HCEC 1CT (cell line): Measurements from ENCODE around the gene WDR18.

ENCODE experiments used
- DNase-seq: peaks from one replicate; pipeline ENCODE4 v3.0.0-alpha.2; 2017

Gene WDR18

GRCh38 chr19:970695-971094 lies 13.4 kb upstream of the WDR18 start:
- DNase-seq, result no peak

- no peak for DNase-seq
Measured at GRCh38 chr19:971795-972194, 12.3 kb upstream of the WDR18 start.

DNA sequence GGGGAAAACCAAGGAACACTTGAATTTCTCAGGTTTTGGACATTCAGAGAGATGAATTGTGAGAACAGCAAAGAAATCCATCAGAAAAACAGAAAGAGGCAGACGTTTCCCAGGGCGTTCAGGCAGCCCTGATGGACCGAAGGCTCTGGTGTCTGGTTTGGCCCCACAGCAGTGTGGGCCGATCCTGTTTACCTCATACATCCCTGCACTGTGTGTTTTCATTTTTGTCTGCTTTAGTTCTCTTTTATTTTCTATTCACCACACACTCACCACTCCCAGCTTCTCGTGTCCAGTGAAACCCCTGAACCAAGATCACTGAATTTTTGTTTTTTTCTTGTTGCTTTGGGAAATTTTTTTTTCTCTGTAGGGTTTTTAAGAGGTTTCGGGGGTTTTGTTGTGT lies 11.9 kb upstream of the WDR18 start:
- no peak for DNase-seq

DNA sequence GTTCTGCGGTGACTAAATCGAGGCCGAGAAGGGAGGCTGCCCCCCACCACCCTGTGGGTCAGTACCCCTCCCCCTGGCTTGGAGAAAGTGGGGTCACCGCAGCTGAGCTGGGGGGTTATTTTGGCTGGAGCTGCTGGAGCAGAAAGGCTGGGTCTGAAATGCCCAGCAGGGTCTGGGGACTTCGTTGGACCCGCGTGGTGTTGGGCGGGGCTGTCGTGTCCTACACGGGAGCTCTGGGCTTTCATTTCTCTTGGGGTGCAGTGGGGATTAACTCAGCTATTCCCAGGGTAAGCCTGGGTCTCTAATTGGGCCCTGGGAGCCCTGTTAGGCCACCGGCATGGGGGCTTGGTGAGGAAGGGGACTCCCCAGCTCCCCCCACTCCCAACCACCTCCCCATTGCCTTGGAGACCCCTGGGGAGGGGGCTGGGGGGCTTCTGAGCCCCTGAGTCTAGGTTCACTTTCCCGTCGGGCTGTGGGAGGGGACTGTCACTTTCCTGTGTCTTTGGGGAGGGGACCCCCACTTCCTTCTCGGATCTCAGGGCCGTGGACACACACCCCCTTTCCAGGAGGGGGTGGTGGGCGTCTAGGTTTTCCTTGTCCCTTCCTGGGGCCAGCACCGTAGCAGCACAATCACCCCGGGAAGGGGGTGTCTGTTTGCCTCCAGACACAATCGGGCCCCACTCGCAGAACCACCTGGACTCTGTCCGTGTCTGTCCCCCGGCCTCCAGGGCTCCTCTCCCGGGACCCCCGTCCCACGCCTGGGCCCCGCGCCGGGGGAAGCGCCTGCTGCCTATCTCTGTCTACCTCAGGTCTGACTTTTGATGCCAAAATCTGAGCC lies 10.2 kb upstream of the WDR18 start:
- DNase-seq, result no peak

- no peak for DNase-seq
Measured at GRCh38 chr19:974564-975257, 9.4 kb upstream of the WDR18 start.

GRCh38 chr19:976476-976875 lies 7.7 kb upstream of the WDR18 start:
- no peak for DNase-seq

DNA sequence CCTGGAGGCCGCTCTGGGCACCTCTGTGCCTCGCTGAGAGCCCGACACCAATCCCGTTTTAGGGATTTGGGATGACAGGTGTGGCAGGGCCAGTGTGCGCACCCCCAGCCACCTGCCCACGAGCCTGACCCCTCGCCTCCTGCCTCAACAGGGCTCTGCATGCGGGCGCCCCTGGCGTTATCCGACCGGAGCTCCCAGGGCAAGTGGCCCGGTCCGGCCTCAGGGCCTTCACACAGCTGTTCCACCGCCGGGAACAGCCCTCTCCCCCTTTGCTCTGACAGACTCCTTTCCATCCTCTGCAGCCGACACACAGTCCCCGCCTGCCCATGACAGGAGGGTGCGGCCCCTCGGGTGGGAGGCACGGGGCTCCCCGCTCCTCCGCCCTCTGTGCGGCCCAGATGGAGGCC lies 7.1 kb upstream of the WDR18 start:
- DNase-seq, result no peak

GRCh38 chr19:979318-979741 lies 4.8 kb upstream of the WDR18 start:
- DNase-seq, result no peak

- DNase-seq, result no peak
Measured at GRCh38 chr19:980133-980998, 3.8 kb upstream of the WDR18 start.

- DNase-seq, result peak; percentile 37
Measured at GRCh38 chr19:982567-983170, 1.5 kb upstream of the WDR18 start.

DNA sequence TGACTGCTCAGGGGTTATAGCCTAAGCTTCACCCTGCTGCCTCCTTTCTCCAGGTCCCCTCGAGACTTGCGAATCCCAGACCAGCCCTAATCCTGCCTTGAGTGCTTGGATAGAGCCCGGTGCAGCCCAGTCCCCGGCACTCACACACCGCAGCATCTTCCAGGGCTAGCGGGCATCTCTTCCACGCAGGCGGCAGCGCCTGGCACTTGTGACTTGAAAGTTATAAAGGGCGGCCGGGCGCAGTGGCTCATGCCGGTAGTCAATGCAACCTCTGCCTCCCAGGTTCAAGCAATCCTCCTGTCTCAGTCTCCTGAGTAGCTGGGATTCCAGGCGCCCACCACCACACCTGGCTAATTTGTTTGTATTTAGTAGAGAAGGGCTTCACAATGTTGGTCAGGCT lies 1.9 kb downstream of the WDR18 start:
- DNase-seq, result no peak

GRCh38 chr19:988081-988480 lies 3.9 kb downstream of the WDR18 start:
- DNase-seq, result no peak

DNA sequence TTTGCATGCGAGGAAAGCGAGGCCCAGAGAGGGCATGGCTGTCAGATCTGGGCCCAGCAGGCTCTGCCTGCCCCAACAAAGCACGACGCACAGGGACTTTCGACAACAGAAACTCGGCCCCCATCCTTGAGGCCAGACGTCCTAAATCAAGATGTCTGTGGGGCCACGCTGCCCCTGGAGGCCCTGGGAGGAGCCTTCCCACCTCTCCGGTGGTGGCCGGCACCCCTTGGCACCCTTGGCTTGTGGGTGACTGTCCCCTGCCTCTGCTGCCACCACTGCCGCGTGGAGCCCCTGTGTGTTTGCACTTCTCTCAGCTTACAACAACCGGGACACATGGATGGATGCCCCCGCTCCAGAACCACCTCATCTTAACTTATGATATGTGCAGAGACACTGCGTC lies 4.4 kb downstream of the WDR18 start:
- no peak for DNase-seq

DNA sequence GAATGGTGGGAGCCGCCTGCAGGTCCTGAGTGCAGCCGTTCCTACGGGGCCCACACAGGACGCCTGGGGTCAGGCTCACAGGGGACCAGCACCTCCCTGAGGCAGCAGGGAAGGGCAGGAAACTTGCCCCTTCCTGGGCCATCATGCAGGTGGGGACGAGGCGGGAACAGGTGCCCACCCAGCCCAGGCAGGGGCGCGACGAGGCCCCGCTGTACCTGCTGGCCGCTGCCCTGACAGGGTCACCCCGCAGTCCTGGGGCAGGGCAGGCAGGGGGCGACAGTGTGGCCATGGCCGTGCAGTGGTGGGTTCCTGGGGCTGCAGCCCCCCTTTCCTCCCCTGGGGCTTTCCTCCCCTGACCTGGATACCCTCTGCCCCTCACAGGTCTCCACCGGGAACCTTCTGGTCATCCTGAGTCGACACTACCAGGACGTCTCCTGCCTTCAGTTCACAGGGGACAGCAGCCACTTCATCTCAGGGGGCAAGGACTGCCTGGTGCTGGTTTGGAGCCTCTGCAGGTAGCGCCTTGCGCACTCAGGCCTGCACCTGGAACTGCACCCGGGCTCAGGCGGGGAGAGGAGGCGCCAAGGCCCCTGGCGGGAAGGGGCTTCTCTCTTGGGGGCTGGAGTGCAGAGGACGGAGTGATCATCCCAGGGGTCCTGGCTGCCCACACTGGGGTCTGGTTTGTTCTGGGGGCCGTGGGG lies 5.4 kb downstream of the WDR18 start:
- DNase-seq, result no peak

- no peak for DNase-seq
Measured at GRCh38 chr19:990119-990571, 6.0 kb downstream of the WDR18 start.

GRCh38 chr19:990746-991145 lies 6.6 kb downstream of the WDR18 start:
- no peak for DNase-seq

DNA sequence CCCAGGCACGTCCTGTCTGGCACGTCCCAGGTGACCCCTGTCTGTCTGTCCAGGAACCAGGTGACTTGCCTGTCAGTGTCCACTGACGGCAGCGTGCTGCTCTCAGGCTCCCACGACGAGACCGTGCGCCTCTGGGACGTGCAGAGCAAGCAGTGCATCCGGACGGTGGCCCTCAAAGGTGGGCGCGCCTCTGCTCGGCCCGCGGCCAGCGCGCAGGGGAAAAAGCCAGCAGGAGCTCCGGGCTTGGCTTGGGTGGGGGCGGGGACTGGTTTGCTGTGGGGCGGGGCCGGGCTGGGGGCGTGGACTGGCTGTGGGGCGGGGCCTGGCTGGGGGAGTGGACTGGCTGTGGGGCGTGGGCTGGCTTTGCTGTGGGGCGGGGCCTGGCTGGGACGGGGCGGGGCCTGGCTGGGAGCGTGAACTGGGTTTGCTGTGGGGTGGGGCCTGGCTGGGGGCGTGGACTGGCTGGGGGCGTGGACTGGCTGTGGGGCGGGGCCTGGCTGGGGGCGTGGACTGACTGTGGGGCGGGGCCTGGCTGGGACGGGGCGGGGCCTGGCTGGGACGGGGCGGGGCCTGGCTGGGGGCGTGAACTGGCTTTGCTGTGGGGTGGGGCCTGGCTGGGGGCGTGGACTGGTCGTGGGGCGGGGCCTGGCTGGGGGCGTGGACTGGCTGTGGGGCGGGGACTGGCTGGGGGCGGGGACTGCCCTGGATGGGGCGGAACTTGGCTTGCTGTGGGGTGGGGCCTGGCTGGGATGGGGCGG lies 7.2 kb downstream of the WDR18 start:
- DNase-seq, result peak; percentile 43

GRCh38 chr19:991932-992669 lies 8.0 kb downstream of the WDR18 start:
- no peak for DNase-seq

- DNase-seq, result no peak
Measured at GRCh38 chr19:992670-993055, 8.5 kb downstream of the WDR18 start.

GRCh38 chr19:993361-993830 lies 9.3 kb downstream of the WDR18 start:
- no peak for DNase-seq
